HG03139 (cell line): ENCODE measurements around the gene CHIT1.

Experiments
- ATAC-seq: cut with Tn5 transposase; IDR thresholded peaks from one replicate; pipeline ENCODE4 v1.9.1; 2021; ENCODE audit not compliant: unreplicated experiment

Gene CHIT1

GRCh38 chr1:203217139-203217655 is 12.3 kb downstream of the CHIT1 start:
- ATAC-seq = no peak

- ATAC-seq = no peak
Measured at GRCh38 chr1:203216274-203217138, 13.0 kb downstream of the CHIT1 start.

- no peak for ATAC-seq
Measured at GRCh38 chr1:203215573-203215972, 13.9 kb downstream of the CHIT1 start.

- ATAC-seq = no peak
Measured at GRCh38 chr1:203214871-203215270, 14.6 kb downstream of the CHIT1 start.

- no peak for ATAC-seq
Measured at GRCh38 chr1:203213126-203213525, 16.3 kb downstream of the CHIT1 start.

- ATAC-seq = no peak
Measured at GRCh38 chr1:203211812-203212211, 17.7 kb downstream of the CHIT1 start.

GRCh38 chr1:203210988-203211387 is 18.5 kb downstream of the CHIT1 start:
- no peak for ATAC-seq

- no peak for ATAC-seq
Measured at GRCh38 chr1:203210350-203210749, 19.1 kb downstream of the CHIT1 start.

GRCh38 chr1:203208181-203208580 is 21.3 kb downstream of the CHIT1 start:
- no peak for ATAC-seq

- no peak for ATAC-seq
Measured at GRCh38 chr1:203207751-203208150, 21.7 kb downstream of the CHIT1 start.

- ATAC-seq = no peak
Measured at GRCh38 chr1:203206129-203206687, 23.3 kb downstream of the CHIT1 start.

GRCh38 chr1:203204756-203205155 is 24.7 kb downstream of the CHIT1 start:
- no peak for ATAC-seq

- no peak for ATAC-seq
Measured at GRCh38 chr1:203202431-203203245, 26.8 kb downstream of the CHIT1 start.

GRCh38 chr1:203201516-203202205 is 27.8 kb downstream of the CHIT1 start:
- no peak for ATAC-seq

- ATAC-seq = no peak
Measured at GRCh38 chr1:203200916-203201315, 28.6 kb downstream of the CHIT1 start.

- no peak for ATAC-seq
Measured at GRCh38 chr1:203199816-203200571, 29.5 kb downstream of the CHIT1 start.

- no peak for ATAC-seq
Measured at GRCh38 chr1:203199481-203199815, 30.0 kb downstream of the CHIT1 start.

- ATAC-seq = no peak
Measured at GRCh38 chr1:203199002-203199401, 30.5 kb downstream of the CHIT1 start.

GRCh38 chr1:203197625-203198024 is 31.8 kb downstream of the CHIT1 start:
- no peak for ATAC-seq

- ATAC-seq = no peak
Measured at GRCh38 chr1:203196371-203196770, 33.1 kb downstream of the CHIT1 start.
